ENCODE data around the gene PI4KA.

DNA sequence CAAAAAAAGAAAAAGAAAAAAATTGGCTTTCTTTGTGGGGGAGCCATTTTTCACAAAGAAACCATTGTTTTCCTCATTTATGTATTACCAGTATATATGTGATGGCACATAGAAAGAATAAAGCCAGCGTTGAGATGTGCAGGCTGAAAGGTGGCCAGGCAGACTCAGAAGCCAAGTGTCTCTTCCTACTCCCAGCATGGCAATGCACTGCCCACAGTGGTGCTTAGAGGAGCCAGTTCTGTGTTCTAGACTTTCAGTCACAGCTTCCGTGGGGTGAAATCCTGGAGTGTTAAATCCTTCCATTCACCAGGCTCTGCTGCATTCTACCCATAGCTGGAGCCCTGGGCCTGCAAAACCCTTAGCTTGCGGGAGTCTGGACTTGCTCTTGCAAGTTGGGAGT, 19.1 kb upstream of the PI4KA start:
- no peak for TF ChIP-seq CTCF (IDR thresholded peaks at IDR 0.05)
- TF ChIP-seq EZH2 (IDR thresholded peaks at IDR 0.05) = no peak

Data from neural progenitor cell (in vitro differentiated cells).